ENCODE measurements around the gene MORC1.

- TF ChIP-seq FOXP2 (optimal IDR thresholded peaks at IDR 0.05; ENCODE audit: borderline replicate concordance, extremely low read depth, extremely low read length, insufficient read depth) (no peak), SIN3A (IDR thresholded peaks at IDR 0.05; ENCODE audit: borderline replicate concordance, insufficient read depth, low read length) (no peak), TAF1 (IDR thresholded peaks at IDR 0.05; ENCODE audit: borderline replicate concordance, insufficient read depth, low read length) (no peak)
These were observed 164.7 kb downstream of the MORC1 start for GRCh38 chr3:108953210-108953609.

All from PFSK-1 (cell line).